Neutrophil (primary cell): ENCODE data around the gene ADGRG4.
"Not testable (repeated sequence)": the region's sequence is repeated elsewhere in the genome, so short reads cannot be mapped to it uniquely, and the experiment has no call there.

Experiments
- H3K27ac ChIP-seq: fragments of 200-600 bp; sonication (generic); 2 replicates; pipeline ENCODE4 v1.5.1; 2016; ENCODE audit warnings: mild to moderate bottlenecking, moderate library complexity
- H3K27me3 ChIP-seq: fragments of 200-600 bp; sonication (generic); 2 replicates; pipeline ENCODE4 v1.6.0; 2016; ENCODE audit warnings: mild to moderate bottlenecking
- H3K36me3 ChIP-seq: fragments of 200-600 bp; sonication (generic); 2 replicates; pipeline ENCODE4 v1.5.1; 2017
- H3K4me1 ChIP-seq, 2 experiments: fragments of 200-600 bp in 1 of 2; sonication (generic) in 1 of 2; 1 replicate in 1 of 2; 2 replicates in 1 of 2; pipeline versions ENCODE4 v1.5.1 to v1.6.1; 2013 to 2016; ENCODE audit warnings: low read depth in 1 of 2, low read length in 1 of 2, mild to moderate bottlenecking in 1 of 2, moderate library complexity in 1 of 2; ENCODE audit not compliant: control insufficient read depth in 1 of 2, insufficient read depth in 1 of 2
- H3K4me3 ChIP-seq, 2 experiments: fragments of 200-600 bp in 1 of 2; sonication (generic) in 1 of 2; 1 replicate in 1 of 2; 2 replicates in 1 of 2; pipeline ENCODE4 v1.5.1; 2013 to 2016; ENCODE audit warnings: low read depth in 1 of 2, low read length in 1 of 2, mild to moderate bottlenecking in 1 of 2, moderate library complexity in 1 of 2
- H3K9me3 ChIP-seq: fragments of 200-600 bp; sonication (generic); 2 replicates; pipeline ENCODE4 v1.5.1; 2016
- TF ChIP-seq, protein P1 (sequence below): fragments of 200-600 bp; sonication (generic); IDR thresholded peaks from 2 replicates; pipeline ENCODE4 v1.5.1; 2016; ENCODE audit warnings: antibody characterized with exemption

The ADGRG4 gene

DNA sequence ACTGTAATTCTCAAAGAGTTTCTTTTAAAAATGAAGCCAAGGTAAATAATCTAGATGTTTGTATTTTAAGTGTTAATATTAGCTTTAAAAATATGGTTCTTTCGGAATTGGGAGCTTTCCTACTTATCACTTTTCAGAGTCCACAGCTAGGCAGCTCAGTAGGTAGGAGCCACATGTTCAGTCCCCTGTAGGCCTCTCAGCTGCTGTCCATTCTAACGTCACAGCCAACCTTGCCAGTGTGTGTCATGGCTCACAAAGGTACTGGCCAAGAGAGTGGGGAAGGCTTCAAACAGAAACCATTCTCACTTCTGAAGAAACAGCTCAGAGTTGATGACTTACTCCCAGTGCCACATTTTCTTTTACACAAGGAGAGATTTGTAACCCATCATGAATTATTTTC, 137.0 kb downstream of the ADGRG4 start:
- H3K27ac ChIP-seq: no peak overlapping the region
- TF ChIP-seq, protein P1, sequence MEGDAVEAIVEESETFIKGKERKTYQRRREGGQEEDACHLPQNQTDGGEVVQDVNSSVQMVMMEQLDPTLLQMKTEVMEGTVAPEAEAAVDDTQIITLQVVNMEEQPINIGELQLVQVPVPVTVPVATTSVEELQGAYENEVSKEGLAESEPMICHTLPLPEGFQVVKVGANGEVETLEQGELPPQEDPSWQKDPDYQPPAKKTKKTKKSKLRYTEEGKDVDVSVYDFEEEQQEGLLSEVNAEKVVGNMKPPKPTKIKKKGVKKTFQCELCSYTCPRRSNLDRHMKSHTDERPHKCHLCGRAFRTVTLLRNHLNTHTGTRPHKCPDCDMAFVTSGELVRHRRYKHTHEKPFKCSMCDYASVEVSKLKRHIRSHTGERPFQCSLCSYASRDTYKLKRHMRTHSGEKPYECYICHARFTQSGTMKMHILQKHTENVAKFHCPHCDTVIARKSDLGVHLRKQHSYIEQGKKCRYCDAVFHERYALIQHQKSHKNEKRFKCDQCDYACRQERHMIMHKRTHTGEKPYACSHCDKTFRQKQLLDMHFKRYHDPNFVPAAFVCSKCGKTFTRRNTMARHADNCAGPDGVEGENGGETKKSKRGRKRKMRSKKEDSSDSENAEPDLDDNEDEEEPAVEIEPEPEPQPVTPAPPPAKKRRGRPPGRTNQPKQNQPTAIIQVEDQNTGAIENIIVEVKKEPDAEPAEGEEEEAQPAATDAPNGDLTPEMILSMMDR: no peak
- no peaks in the 10 kb centered on the region for H3K36me3 ChIP-seq
- no peak overlapping the region for H3K4me3 ChIP-seq
- no peaks in the 10 kb centered on the region for H3K9me3 ChIP-seq
- no peaks in the 10 kb centered on the region for H3K4me1 ChIP-seq
- no peaks in the 10 kb centered on the region for H3K27me3 ChIP-seq

GRCh38 chrX:136438192-136438591, 137.4 kb downstream of the ADGRG4 start:
- TF ChIP-seq, protein P1: no peak
- no peaks in the 10 kb centered on the region for H3K27me3 ChIP-seq
- no peak overlapping the region for H3K4me3 ChIP-seq
- no peaks in the 10 kb centered on the region for H3K4me1 ChIP-seq
- no peak overlapping the region for H3K27ac ChIP-seq
- no peaks in the 10 kb centered on the region for H3K9me3 ChIP-seq
- H3K36me3 ChIP-seq: no peaks in the 10 kb centered on the region

- H3K27me3 ChIP-seq, H3K4me3 ChIP-seq, H3K27ac ChIP-seq, H3K4me1 ChIP-seq, H3K9me3 ChIP-seq, H3K36me3 ChIP-seq: not testable (repeated sequence)
Observed at GRCh38 chrX:136445674-136446073, 144.9 kb downstream of the ADGRG4 start.

DNA sequence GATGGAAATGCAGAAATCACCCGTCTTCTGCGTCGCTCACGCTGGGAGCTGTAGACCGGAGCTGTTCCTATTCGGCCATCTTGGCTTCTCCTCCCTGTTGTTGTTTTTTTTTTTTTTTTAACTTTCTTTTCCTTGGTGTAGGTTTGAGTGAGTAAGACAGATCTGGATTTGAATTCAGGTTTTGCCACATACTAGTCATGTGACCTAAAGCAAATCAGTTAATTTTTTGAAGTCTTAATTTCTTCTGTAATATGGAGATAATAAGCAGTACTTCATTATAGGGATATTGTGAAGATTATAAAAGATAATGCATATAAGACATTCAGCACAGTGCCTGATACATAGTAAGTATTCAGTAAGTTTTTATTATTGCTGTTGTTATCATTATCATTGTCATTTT, 145.4 kb downstream of the ADGRG4 start:
- Histone ChIP-seq H3K36me3 (no peaks in the 10 kb centered on the region), H3K4me1 (no peaks in the 10 kb centered on the region), H3K4me3 (no peak overlapping the region), H3K9me3 (no peaks in the 10 kb centered on the region), H3K27me3 (no peaks in the 10 kb centered on the region), H3K27ac (no peak overlapping the region)
- TF ChIP-seq, protein P1: no peak

DNA sequence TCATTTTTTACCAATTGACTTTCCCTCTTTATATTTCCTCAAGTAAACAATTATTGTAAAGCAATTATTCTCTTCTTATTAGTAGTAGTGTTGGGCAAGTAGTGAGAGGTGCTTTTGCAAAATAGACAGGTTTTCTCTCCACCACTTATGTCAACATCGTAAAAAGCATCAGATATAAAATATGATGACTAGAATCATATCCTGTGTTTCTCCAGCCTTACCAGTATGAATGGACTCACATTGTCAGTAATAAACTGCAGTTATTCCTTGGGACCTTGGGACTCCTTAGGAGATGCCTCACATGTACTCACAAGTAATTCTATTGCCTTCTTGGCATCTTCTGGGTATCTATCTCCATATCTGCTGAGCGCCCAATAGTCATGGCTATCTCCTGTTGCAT, 146.5 kb downstream of the ADGRG4 start:
- Histone ChIP-seq H3K4me1 (no peaks in the 10 kb centered on the region), H3K27me3 (no peaks in the 10 kb centered on the region), H3K36me3 (no peaks in the 10 kb centered on the region), H3K4me3 (no peak overlapping the region), H3K9me3 (no peaks in the 10 kb centered on the region), H3K27ac (no peak overlapping the region)
- TF ChIP-seq, protein P1: no peak

DNA sequence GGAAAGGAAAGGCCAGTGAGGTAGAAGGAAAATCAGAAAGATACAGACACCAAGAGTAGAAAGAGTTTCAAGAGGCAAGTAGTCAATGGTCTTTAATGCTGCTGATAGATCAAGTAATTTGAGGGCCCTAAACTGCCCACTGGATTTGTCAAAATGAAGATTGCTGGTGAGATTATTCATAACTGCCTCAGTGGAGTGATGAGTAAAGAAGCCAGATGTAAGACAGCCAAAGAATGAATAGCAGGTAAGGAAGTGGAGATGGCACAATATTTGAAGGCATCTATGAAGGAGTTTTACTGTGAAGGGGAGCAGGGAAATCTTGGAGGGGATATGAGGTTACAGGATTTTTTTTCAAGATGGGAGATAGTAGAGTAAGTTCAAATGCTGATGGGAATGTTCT, 147.2 kb downstream of the ADGRG4 start:
- Histone ChIP-seq H3K4me1 (no peaks in the 10 kb centered on the region), H3K27me3 (no peaks in the 10 kb centered on the region), H3K9me3 (no peaks in the 10 kb centered on the region), H3K36me3 (no peaks in the 10 kb centered on the region), H3K27ac (no peak overlapping the region), H3K4me3 (no peak overlapping the region)
- TF ChIP-seq, protein P1: no peak
